ENCODE measurements around the gene DLGAP4.

Gene DLGAP4

DNA sequence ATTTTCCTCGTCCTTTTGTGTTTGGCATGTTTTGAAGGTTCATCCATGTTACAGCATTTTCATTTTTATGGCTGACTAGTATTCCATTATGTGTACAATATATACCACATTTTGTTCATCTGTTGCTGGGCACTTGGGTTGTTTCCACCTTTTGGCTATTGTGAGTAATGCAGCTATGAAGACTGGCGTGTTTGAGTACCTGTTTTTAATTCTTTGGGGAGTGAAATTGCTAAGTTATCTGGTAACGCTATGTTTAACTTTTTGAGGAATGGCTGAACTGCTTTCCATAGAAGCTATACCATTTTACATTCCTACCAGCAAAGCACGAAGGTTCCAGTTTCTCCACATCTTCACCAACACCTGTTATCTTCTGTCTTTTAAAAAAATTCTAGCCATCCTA lies 198.2 kb downstream of the DLGAP4 start:
- Histone ChIP-seq H3K4me2 (ENCODE audit: low read length) (no peak overlapping the region), H3K27ac (ENCODE audit: low read depth, low read length) (no peak overlapping the region), H3K4me3 (ENCODE audit: low read length) (no peak overlapping the region), H3K9me3 (ENCODE audit: control insufficient read depth, insufficient read depth, low read length) (no peaks in the 10 kb centered on the region), H3K36me3 (ENCODE audit: control insufficient read depth, low read length) (peaks cover 12% of the 10 kb centered on the region), H3F3A (ENCODE audit: control insufficient read depth, insufficient read depth) (peaks cover 6% of the 10 kb centered on the region; the same call in 1 of the 2 replicates), H3K79me2 (ENCODE audit: control insufficient read depth, low read length) (no peaks in the 10 kb centered on the region), H3K4me1 (ENCODE audit: control insufficient read depth, low read length) (no peaks in the 10 kb centered on the region), H4K20me1 (ENCODE audit: control insufficient read depth, insufficient read depth, low read depth, low read length) (peaks cover 3% of the 10 kb centered on the region; the same call in 1 of the 2 replicates), H3K9me2 (replicated peaks; ENCODE audit: control insufficient read depth, low read length) (no peaks in the 10 kb centered on the region), H3K27me3 (ENCODE audit: control insufficient read depth, low read length) (no peaks in the 10 kb centered on the region)
- TF ChIP-seq, protein P1, sequence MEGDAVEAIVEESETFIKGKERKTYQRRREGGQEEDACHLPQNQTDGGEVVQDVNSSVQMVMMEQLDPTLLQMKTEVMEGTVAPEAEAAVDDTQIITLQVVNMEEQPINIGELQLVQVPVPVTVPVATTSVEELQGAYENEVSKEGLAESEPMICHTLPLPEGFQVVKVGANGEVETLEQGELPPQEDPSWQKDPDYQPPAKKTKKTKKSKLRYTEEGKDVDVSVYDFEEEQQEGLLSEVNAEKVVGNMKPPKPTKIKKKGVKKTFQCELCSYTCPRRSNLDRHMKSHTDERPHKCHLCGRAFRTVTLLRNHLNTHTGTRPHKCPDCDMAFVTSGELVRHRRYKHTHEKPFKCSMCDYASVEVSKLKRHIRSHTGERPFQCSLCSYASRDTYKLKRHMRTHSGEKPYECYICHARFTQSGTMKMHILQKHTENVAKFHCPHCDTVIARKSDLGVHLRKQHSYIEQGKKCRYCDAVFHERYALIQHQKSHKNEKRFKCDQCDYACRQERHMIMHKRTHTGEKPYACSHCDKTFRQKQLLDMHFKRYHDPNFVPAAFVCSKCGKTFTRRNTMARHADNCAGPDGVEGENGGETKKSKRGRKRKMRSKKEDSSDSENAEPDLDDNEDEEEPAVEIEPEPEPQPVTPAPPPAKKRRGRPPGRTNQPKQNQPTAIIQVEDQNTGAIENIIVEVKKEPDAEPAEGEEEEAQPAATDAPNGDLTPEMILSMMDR (IDR thresholded peaks at IDR 0.05; ENCODE audit: low read depth, low read length, poor library complexity, severe bottlenecking) = no peak
- no peak for TF ChIP-seq EZH2phosphoT487 (IDR thresholded peaks at IDR 0.05; ENCODE audit: borderline replicate concordance, low read length)

DNA sequence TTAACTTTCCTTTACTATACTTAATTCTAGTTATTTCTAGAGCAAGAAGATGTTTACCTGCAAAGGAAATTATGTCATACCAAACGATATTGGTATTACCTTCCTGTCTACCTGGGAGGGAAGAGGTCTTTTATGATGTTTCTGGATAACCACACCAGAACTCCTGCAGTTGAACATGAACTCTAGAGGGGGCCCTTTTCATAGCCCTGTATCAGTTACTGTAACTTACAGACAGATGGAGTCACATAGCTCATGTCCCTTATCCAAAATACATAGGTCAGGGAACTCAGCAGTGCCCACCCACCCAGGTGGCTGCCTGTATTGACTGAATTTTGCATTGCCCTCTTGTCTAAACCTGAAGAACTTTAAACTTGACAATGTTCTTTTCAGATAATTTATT lies 200.1 kb downstream of the DLGAP4 start:
- Histone ChIP-seq H3K9me2 (replicated peaks; ENCODE audit: control insufficient read depth, low read length) (no peaks in the 10 kb centered on the region), H3K36me3 (ENCODE audit: control insufficient read depth, low read length) (peaks cover 12% of the 10 kb centered on the region), H3K27ac (ENCODE audit: low read depth, low read length) (no peak overlapping the region), H3K27me3 (ENCODE audit: control insufficient read depth, low read length) (no peaks in the 10 kb centered on the region), H3K4me1 (ENCODE audit: control insufficient read depth, low read length) (no peaks in the 10 kb centered on the region), H3K4me2 (ENCODE audit: low read length) (no peak overlapping the region), H3K4me3 (ENCODE audit: low read length) (no peak overlapping the region), H3F3A (ENCODE audit: control insufficient read depth, insufficient read depth) (peaks cover 6% of the 10 kb centered on the region; the same call in 1 of the 2 replicates), H4K20me1 (ENCODE audit: control insufficient read depth, insufficient read depth, low read depth, low read length) (peaks cover 3% of the 10 kb centered on the region; the same call in 1 of the 2 replicates), H3K79me2 (ENCODE audit: control insufficient read depth, low read length) (no peaks in the 10 kb centered on the region), H3K9me3 (ENCODE audit: control insufficient read depth, insufficient read depth, low read length) (no peaks in the 10 kb centered on the region)
- no peak for TF ChIP-seq EZH2phosphoT487 (IDR thresholded peaks at IDR 0.05; ENCODE audit: borderline replicate concordance, low read length)
- TF ChIP-seq, protein P1 (IDR thresholded peaks at IDR 0.05; ENCODE audit: low read depth, low read length, poor library complexity, severe bottlenecking) = peak; percentile 50

DNA sequence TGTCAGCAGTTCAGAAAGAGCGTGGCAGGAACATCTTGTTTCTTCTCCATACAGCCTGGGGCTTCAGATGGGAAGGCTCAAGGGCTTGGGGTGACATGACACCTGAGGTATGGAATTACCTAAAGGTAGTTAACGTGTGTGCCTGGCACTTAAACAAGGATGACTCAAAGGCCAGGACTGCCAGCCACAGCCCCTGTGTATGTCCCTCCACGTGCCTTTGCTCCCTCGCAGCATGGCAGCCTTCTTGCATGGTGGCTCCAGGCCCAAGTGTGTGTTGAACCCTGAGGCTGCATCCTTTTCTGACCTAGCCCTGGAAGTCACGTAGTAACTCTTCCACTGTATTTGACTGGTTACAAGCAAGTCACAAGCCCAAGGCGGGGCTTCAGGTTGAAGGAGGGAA lies 201.6 kb downstream of the DLGAP4 start:
- no peak overlapping the region for H3K4me2 ChIP-seq (ENCODE audit: low read length)

More for the DNA sequence above, 201.6 kb downstream of the DLGAP4 start:
- Histone ChIP-seq H3K79me2 (ENCODE audit: control insufficient read depth, low read length) (no peaks in the 10 kb centered on the region), H3K9me2 (replicated peaks; ENCODE audit: control insufficient read depth, low read length) (no peaks in the 10 kb centered on the region), H3K9me3 (ENCODE audit: control insufficient read depth, insufficient read depth, low read length) (no peaks in the 10 kb centered on the region), H3K4me1 (ENCODE audit: control insufficient read depth, low read length) (no peaks in the 10 kb centered on the region), H3K27me3 (ENCODE audit: control insufficient read depth, low read length) (no peaks in the 10 kb centered on the region), H3K4me3 (ENCODE audit: low read length) (no peak overlapping the region), H3F3A (ENCODE audit: control insufficient read depth, insufficient read depth) (peaks cover 6% of the 10 kb centered on the region; the same call in 1 of the 2 replicates), H3K27ac (ENCODE audit: low read depth, low read length) (no peak overlapping the region), H4K20me1 (ENCODE audit: control insufficient read depth, insufficient read depth, low read depth, low read length) (peaks cover 3% of the 10 kb centered on the region; the same call in 1 of the 2 replicates), H3K36me3 (ENCODE audit: control insufficient read depth, low read length) (peaks cover 12% of the 10 kb centered on the region)
- TF ChIP-seq, protein P1 (IDR thresholded peaks at IDR 0.05; ENCODE audit: low read depth, low read length, poor library complexity, severe bottlenecking) = no peak
- TF ChIP-seq EZH2phosphoT487 (IDR thresholded peaks at IDR 0.05; ENCODE audit: borderline replicate concordance, low read length) = no peak

Data from DOHH2 (cell line).